HG03103 (cell line): ENCODE measurements around the gene PSTPIP1.

Experiments
- ATAC-seq: cut with Tn5 transposase; IDR thresholded peaks from one replicate; pipeline ENCODE4 v1.9.1; 2021; ENCODE audit warnings: low read depth; ENCODE audit not compliant: unreplicated experiment

The PSTPIP1 gene

GRCh38 chr15:76996526-76997401 lies 1.8 kb downstream of the PSTPIP1 start:
- no peak for ATAC-seq

- no peak for ATAC-seq
These were observed 3.8 kb downstream of the PSTPIP1 start for GRCh38 chr15:76998663-76999285.

GRCh38 chr15:76999996-77000395 lies 5.1 kb downstream of the PSTPIP1 start:
- ATAC-seq: no peak

GRCh38 chr15:77001351-77001750 lies 6.4 kb downstream of the PSTPIP1 start:
- no peak for ATAC-seq

- ATAC-seq: no peak
These were observed 7.0 kb downstream of the PSTPIP1 start for GRCh38 chr15:77001966-77002365.

- ATAC-seq: peak; percentile 16
These were observed 7.5 kb downstream of the PSTPIP1 start for GRCh38 chr15:77002436-77002835.

GRCh38 chr15:77002954-77003912 lies 8.3 kb downstream of the PSTPIP1 start:
- ATAC-seq: peak; percentile 57

GRCh38 chr15:77004189-77004588 lies 9.3 kb downstream of the PSTPIP1 start:
- ATAC-seq: no peak

- no peak for ATAC-seq
These were observed 14.2 kb downstream of the PSTPIP1 start for GRCh38 chr15:77009176-77009575.

- ATAC-seq: no peak
These were observed 14.9 kb downstream of the PSTPIP1 start for GRCh38 chr15:77009646-77010311.

- no peak for ATAC-seq
These were observed 15.4 kb downstream of the PSTPIP1 start for GRCh38 chr15:77010312-77010686.

- ATAC-seq: no peak
These were observed 15.9 kb downstream of the PSTPIP1 start for GRCh38 chr15:77010857-77011256.

GRCh38 chr15:77012117-77012712 lies 17.3 kb downstream of the PSTPIP1 start:
- no peak for ATAC-seq

- ATAC-seq: no peak
These were observed 17.9 kb downstream of the PSTPIP1 start for GRCh38 chr15:77012868-77013267.

GRCh38 chr15:77013776-77014131 lies 18.8 kb downstream of the PSTPIP1 start:
- no peak for ATAC-seq

- no peak for ATAC-seq
These were observed 19.5 kb downstream of the PSTPIP1 start for GRCh38 chr15:77014132-77015081.

GRCh38 chr15:77015646-77016320 lies 20.9 kb downstream of the PSTPIP1 start:
- no peak for ATAC-seq

- ATAC-seq: no peak
These were observed 21.4 kb downstream of the PSTPIP1 start for GRCh38 chr15:77016321-77016695.
